ENCODE data around the gene ABCG8.

- TF ChIP-seq CTCF (IDR thresholded peaks at IDR 0.05) (no peak), POLR2A (IDR thresholded peaks at IDR 0.05) (no peak)
Measured at GRCh38 chr2:43806719-43807031, 32.1 kb upstream of the ABCG8 start.
